MM.1S (cell line): ENCODE data around the gene ADAM10.

Source experiments
- EZH2 ChIP-seq: fragments of 300-600 bp; sonication (generic); optimal IDR thresholded peaks from 2 replicates; pipeline ENCODE3; 2017; ENCODE audit warnings: low read depth, mild to moderate bottlenecking, antibody characterized with exemption, low read length, mixed read lengths
- EZH2phosphoT487 ChIP-seq: fragments of 300-600 bp; sonication (generic); IDR thresholded peaks from 2 replicates; pipeline ENCODE4 v1.6.1; 2018; ENCODE audit warnings: antibody characterized with exemption, low read length
- TF ChIP-seq, protein P1 (sequence below): fragments of 300-600 bp; sonication (generic); IDR thresholded peaks from 2 replicates; pipeline ENCODE4 v1.5.1; 2016; ENCODE audit warnings: antibody characterized with exemption, low read length, mixed read lengths

GRCh38 chr15:58779554-58779953, 30.0 kb upstream of the ADAM10 start:
- TF ChIP-seq EZH2: no peak
- TF ChIP-seq, protein P1, sequence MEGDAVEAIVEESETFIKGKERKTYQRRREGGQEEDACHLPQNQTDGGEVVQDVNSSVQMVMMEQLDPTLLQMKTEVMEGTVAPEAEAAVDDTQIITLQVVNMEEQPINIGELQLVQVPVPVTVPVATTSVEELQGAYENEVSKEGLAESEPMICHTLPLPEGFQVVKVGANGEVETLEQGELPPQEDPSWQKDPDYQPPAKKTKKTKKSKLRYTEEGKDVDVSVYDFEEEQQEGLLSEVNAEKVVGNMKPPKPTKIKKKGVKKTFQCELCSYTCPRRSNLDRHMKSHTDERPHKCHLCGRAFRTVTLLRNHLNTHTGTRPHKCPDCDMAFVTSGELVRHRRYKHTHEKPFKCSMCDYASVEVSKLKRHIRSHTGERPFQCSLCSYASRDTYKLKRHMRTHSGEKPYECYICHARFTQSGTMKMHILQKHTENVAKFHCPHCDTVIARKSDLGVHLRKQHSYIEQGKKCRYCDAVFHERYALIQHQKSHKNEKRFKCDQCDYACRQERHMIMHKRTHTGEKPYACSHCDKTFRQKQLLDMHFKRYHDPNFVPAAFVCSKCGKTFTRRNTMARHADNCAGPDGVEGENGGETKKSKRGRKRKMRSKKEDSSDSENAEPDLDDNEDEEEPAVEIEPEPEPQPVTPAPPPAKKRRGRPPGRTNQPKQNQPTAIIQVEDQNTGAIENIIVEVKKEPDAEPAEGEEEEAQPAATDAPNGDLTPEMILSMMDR: no peak
- TF ChIP-seq EZH2phosphoT487: no peak
